ENCODE results near the gene GRIN2A.

DNA sequence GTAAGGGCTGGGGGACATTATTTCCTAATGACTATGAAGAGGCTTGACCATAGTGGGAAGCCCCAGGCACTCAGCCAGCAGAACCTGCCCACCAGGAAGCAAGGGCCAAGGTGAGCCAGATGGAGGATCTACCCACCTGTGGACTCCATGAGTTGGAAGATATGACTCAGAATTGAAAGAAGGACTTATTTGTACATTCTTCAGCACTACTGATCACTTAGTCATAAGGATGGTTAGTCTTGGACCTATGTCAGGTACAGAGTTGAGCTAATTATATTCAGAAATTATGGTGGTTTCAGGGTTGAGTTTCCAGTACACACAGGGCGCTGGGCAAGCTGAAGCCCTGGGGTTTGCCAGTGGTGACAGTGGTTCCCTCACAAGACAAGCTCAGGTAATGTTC, 24.0 kb upstream of the GRIN2A start:
- TF ChIP-seq, protein P1, sequence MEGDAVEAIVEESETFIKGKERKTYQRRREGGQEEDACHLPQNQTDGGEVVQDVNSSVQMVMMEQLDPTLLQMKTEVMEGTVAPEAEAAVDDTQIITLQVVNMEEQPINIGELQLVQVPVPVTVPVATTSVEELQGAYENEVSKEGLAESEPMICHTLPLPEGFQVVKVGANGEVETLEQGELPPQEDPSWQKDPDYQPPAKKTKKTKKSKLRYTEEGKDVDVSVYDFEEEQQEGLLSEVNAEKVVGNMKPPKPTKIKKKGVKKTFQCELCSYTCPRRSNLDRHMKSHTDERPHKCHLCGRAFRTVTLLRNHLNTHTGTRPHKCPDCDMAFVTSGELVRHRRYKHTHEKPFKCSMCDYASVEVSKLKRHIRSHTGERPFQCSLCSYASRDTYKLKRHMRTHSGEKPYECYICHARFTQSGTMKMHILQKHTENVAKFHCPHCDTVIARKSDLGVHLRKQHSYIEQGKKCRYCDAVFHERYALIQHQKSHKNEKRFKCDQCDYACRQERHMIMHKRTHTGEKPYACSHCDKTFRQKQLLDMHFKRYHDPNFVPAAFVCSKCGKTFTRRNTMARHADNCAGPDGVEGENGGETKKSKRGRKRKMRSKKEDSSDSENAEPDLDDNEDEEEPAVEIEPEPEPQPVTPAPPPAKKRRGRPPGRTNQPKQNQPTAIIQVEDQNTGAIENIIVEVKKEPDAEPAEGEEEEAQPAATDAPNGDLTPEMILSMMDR (IDR thresholded peaks at IDR 0.05) = no peak
- TF ChIP-seq EZH2 (IDR thresholded peaks at IDR 0.05; ENCODE audit: borderline replicate concordance, insufficient read depth, low read depth, low read length, poor library complexity, severe bottlenecking) = no peak
